Measurements from ENCODE around the gene CEP104. TPM values are rescaled to one million over a fixed set of nuclear protein-coding genes. Genes with fewer than 3 reads are reported as not detected.
A peak's percentile ranks its signal among the peaks of the same experiment; 100 is the strongest.

Gene CEP104
- total and polyA plus RNA-seq, 8 donors = 9.2 to 37.7 (median 23.7) TPM

GRCh38 chr1:3827813-3828307 is 29.2 kb downstream of the CEP104 start:
- intact Hi-C loops (cut with DNase I) = no loop called here
- 91 to 94% methylated on average over 14 of the region's 14 CpGs for WGBS, 2 donors
- no peaks in the 10 kb centered on the region for H3K9me3 ChIP-seq
- DNase-seq (peak in 1 of 6 donors; percentile 37), ATAC-seq (no peak), FAIRE-seq (no peak)
- H3K27ac ChIP-seq = no peak overlapping the region
- TF ChIP-seq CTCF (IDR thresholded peaks at IDR 0.05) = no peak
- no peaks in the 10 kb centered on the region for H3K4me1 ChIP-seq
- no peak overlapping the region for H3K4me3 ChIP-seq
- H3K27me3 ChIP-seq = no peaks in the 10 kb centered on the region
- H3K36me3 ChIP-seq = peaks cover 0 to 63% (median 19%) of the 10 kb centered on the region in 3 donors

- 85 to 87% methylated on average over 15 of the region's 15 CpGs for WGBS, 2 donors
- ATAC-seq (no peak), DNase-seq (peak in 1 of 6 donors; percentile 33), FAIRE-seq (no peak)
- Histone ChIP-seq H3K9me3 (no peaks in the 10 kb centered on the region), H3K27ac (no peak overlapping the region), H3K4me1 (no peaks in the 10 kb centered on the region), H3K36me3 (peaks cover 0 to 62% (median 16%) of the 10 kb centered on the region in 3 donors), H3K4me3 (no peak overlapping the region), H3K27me3 (no peaks in the 10 kb centered on the region)
- intact Hi-C loops (cut with DNase I) = no loop called here
- no peak for TF ChIP-seq CTCF (IDR thresholded peaks at IDR 0.05)
These were observed 31.7 kb downstream of the CEP104 start for GRCh38 chr1:3825356-3825755.

GRCh38 chr1:3824650-3825049 is 32.4 kb downstream of the CEP104 start:
- H3K27me3 ChIP-seq = no peaks in the 10 kb centered on the region
- DNase-seq (peak in 1 of 6 donors; percentile 4), ATAC-seq (no peak), FAIRE-seq (no peak)
- intact Hi-C loops (cut with DNase I) = no loop called here
- H3K36me3 ChIP-seq = peaks cover 0 to 59% (median 12%) of the 10 kb centered on the region in 3 donors
- no peak overlapping the region for H3K27ac ChIP-seq
- TF ChIP-seq CTCF (IDR thresholded peaks at IDR 0.05) = no peak
- WGBS, 2 donors = 75 to 78% methylated on average over 8 of the region's 8 CpGs
- no peak overlapping the region for H3K4me3 ChIP-seq
- no peaks in the 10 kb centered on the region for H3K4me1 ChIP-seq
- no peaks in the 10 kb centered on the region for H3K9me3 ChIP-seq

- TF ChIP-seq CTCF (IDR thresholded peaks at IDR 0.05) = no peak
- intact Hi-C loops (cut with DNase I) = no loop called here
- no peak for ATAC-seq
- Histone ChIP-seq H3K27me3 (no peaks in the 10 kb centered on the region), H3K4me1 (no peaks in the 10 kb centered on the region), H3K4me3 (no peak overlapping the region), H3K9me3 (no peaks in the 10 kb centered on the region), H3K36me3 (peaks cover 0 to 48% (median 8%) of the 10 kb centered on the region in 3 donors), H3K27ac (no peak overlapping the region)
- WGBS, 2 donors = 86 to 87% methylated on average over 16 of the region's 16 CpGs
- DNase-seq = peak in 1 of 6 donors; percentile 30
- FAIRE-seq = no peak
These were observed 34.6 kb downstream of the CEP104 start for GRCh38 chr1:3822421-3822820.

GRCh38 chr1:3821908-3822307 is 35.1 kb downstream of the CEP104 start:
- H3K4me3 ChIP-seq = no peak overlapping the region
- H3K4me1 ChIP-seq = no peaks in the 10 kb centered on the region
- 80 to 84% methylated on average over 15 of the region's 15 CpGs for WGBS, 2 donors
- H3K27me3 ChIP-seq = no peaks in the 10 kb centered on the region
- TF ChIP-seq CTCF (IDR thresholded peaks at IDR 0.05) = no peak
- no peak overlapping the region for H3K27ac ChIP-seq
- H3K36me3 ChIP-seq = peaks cover 0 to 43% (median 8%) of the 10 kb centered on the region in 3 donors
- DNase-seq (peak in 1 of 6 donors; percentile 18), ATAC-seq (no peak), FAIRE-seq (no peak)
- intact Hi-C loops (cut with DNase I) = no loop called here
- H3K9me3 ChIP-seq = no peaks in the 10 kb centered on the region

All from pancreas (tissue), 10 donors.